Measurements from ENCODE around the gene LYPD8.

LYPD8 gene

GRCh38 chr1:248758352-248758751 is 2.8 kb upstream of the LYPD8 start:
- FAIRE-seq (no peak), DNase-seq (ENCODE audit: low spot score) (no peak)

- DNase-seq (ENCODE audit: low spot score) (no peak), FAIRE-seq (no peak)
These were observed 2.2 kb upstream of the LYPD8 start for GRCh38 chr1:248757784-248758195.

- no peak for DNase-seq (ENCODE audit: low spot score)
- no peak for FAIRE-seq
These were observed 1.1 kb upstream of the LYPD8 start for GRCh38 chr1:248756636-248757035.

- DNase-seq (ENCODE audit: low spot score) (no peak), FAIRE-seq (no peak)
These were observed 592 bp upstream of the LYPD8 start for GRCh38 chr1:248756151-248756550.

GRCh38 chr1:248753708-248754280 is 1.8 kb downstream of the LYPD8 start:
- no peak for FAIRE-seq

GRCh38 chr1:248753029-248753594 is 2.4 kb downstream of the LYPD8 start:
- FAIRE-seq: no peak
- no peak for DNase-seq (ENCODE audit: low spot score)

More at GRCh38 chr1:248753708-248754280, 1.8 kb downstream of the LYPD8 start:
- DNase-seq (ENCODE audit: low spot score): no peak

GRCh38 chr1:248752161-248753028 is 3.2 kb downstream of the LYPD8 start:
- no peak for DNase-seq (ENCODE audit: low spot score)
- no peak for FAIRE-seq

- FAIRE-seq (no peak), DNase-seq (ENCODE audit: low spot score) (no peak)
These were observed 3.9 kb downstream of the LYPD8 start for GRCh38 chr1:248751635-248752034.

- no peak for DNase-seq (ENCODE audit: low spot score)
- no peak for FAIRE-seq
These were observed 4.4 kb downstream of the LYPD8 start for GRCh38 chr1:248751142-248751541.

- DNase-seq (ENCODE audit: low spot score): no peak
- FAIRE-seq: no peak
These were observed 5.1 kb downstream of the LYPD8 start for GRCh38 chr1:248750496-248750895.

- DNase-seq (ENCODE audit: low spot score) (no peak), FAIRE-seq (no peak)
These were observed 7.3 kb downstream of the LYPD8 start for GRCh38 chr1:248748211-248748610.

GRCh38 chr1:248740876-248741275 is 14.7 kb downstream of the LYPD8 start:
- FAIRE-seq: no peak
- no peak for DNase-seq (ENCODE audit: low spot score)

GRCh38 chr1:248739572-248740205 is 15.9 kb downstream of the LYPD8 start:
- no peak for FAIRE-seq
- DNase-seq (ENCODE audit: low spot score): no peak

GRCh38 chr1:248737457-248737856 is 18.1 kb downstream of the LYPD8 start:
- DNase-seq (ENCODE audit: low spot score) (no peak), FAIRE-seq (no peak)

GRCh38 chr1:248736977-248737376 is 18.6 kb downstream of the LYPD8 start:
- DNase-seq (ENCODE audit: low spot score): no peak
- no peak for FAIRE-seq

GRCh38 chr1:248733566-248733965 is 22.0 kb downstream of the LYPD8 start:
- no peak for FAIRE-seq
- no peak for DNase-seq (ENCODE audit: low spot score)

GRCh38 chr1:248730507-248731335 is 24.8 kb downstream of the LYPD8 start:
- DNase-seq (ENCODE audit: low spot score) (peak; percentile 72), FAIRE-seq (no peak)

GRCh38 chr1:248714248-248714647 is 41.3 kb downstream of the LYPD8 start:
- FAIRE-seq: no peak
- no peak for DNase-seq (ENCODE audit: low spot score)

- no peak for FAIRE-seq
- DNase-seq (ENCODE audit: low spot score): no peak
These were observed 45.2 kb downstream of the LYPD8 start for GRCh38 chr1:248710305-248710900.

- FAIRE-seq (no peak), DNase-seq (ENCODE audit: low spot score) (no peak)
These were observed 51.0 kb downstream of the LYPD8 start for GRCh38 chr1:248704606-248705005.

GRCh38 chr1:248703674-248704073 is 51.9 kb downstream of the LYPD8 start:
- no peak for FAIRE-seq
- DNase-seq (ENCODE audit: low spot score): no peak
